T-cell (primary cell): ENCODE data around the gene INPP5E. TPM values are rescaled to one million over a fixed set of nuclear protein-coding genes. Genes with fewer than 3 reads are reported as not detected.
A peak's percentile ranks its signal among the peaks of the same experiment; 100 is the strongest.

Experiments used
- ATAC-seq, 4 experiments: fragments of 200-7000 bp in 3 of 4; fragments of 150-1000 bp in 1 of 4; cut with Tn5 transposase; replicated peaks in 1 of 4; 1 replicate in 3 of 4; 2 replicates in 1 of 4; pipeline ENCODE4 v1.10.0; 2021; ENCODE audit warnings: moderate library complexity in 3 of 4, mild to moderate bottlenecking in 2 of 4, moderate number of reproducible peaks in 1 of 4
- CTCF ChIA-PET, 2 donors: fragments of 300-600 bp; sonication (Branson Sonifier 250); formaldehyde crosslinking; loops; one replicate each; lab custom pipeline; 2022; ENCODE audit warnings: antibody characterized with exemption in 2 of 2; lab: Charles Lee
- POLR2A ChIA-PET, 2 donors: fragments of 300-600 bp; sonication (Branson Sonifier 250); formaldehyde crosslinking; loops; one replicate each; lab custom pipeline; 2022; ENCODE audit warnings: antibody characterized with exemption in 2 of 2; lab: Charles Lee
- DNase-seq, 35 experiments: peaks; one replicate each; pipeline versions ENCODE4 v3.0.0 to v3.0.0-alpha.2; 2013 to 2023
- H3K27ac ChIP-seq: one replicate; pipeline ENCODE4 v1.5.1; 2013; ENCODE audit warnings: low read length
- H3K27me3 ChIP-seq, 2 experiments: replicated peaks in 1 of 2; 1 replicate in 1 of 2; 2 replicates in 1 of 2; pipeline versions ENCODE4 v1.6.1 to v1.7.0; 2013; ENCODE audit warnings: low read length in 1 of 2, mixed read lengths in 1 of 2; ENCODE audit not compliant: control insufficient read depth in 2 of 2, insufficient read depth in 2 of 2; ENCODE audit errors: extremely low read depth in 1 of 2
- H3K36me3 ChIP-seq, 2 donors: 1 replicate in 1 of 2; 2 replicates in 1 of 2; pipeline versions ENCODE4 v1.6.1 to v1.7.0; 2013; ENCODE audit warnings: low read length in 1 of 2; ENCODE audit not compliant: control insufficient read depth in 2 of 2, insufficient read depth in 1 of 2; ENCODE audit errors: extremely low read depth in 1 of 2
- H3K4me1 ChIP-seq, 2 experiments: 1 replicate in 1 of 2; 2 replicates in 1 of 2; pipeline versions ENCODE4 v1.6.1 to v1.7.0; 2013; ENCODE audit warnings: low read length in 2 of 2, mixed read lengths in 1 of 2; ENCODE audit not compliant: insufficient read depth in 2 of 2, control insufficient read depth in 1 of 2; ENCODE audit errors: extremely low read depth in 1 of 2
- H3K4me3 ChIP-seq, 2 donors: 1 replicate in 1 of 2; 2 replicates in 1 of 2; pipeline versions ENCODE4 v1.5.1 to v1.7.0; 2013; ENCODE audit warnings: mild to moderate bottlenecking in 2 of 2, low read length in 1 of 2, moderate library complexity in 1 of 2; ENCODE audit not compliant: control insufficient read depth in 1 of 2; ENCODE audit errors: extremely low read depth in 1 of 2
- H3K9me3 ChIP-seq: 2 replicates; pipeline ENCODE4 v1.7.0; 2013
- H3K27ac Mint-ChIP-seq, 2 donors: one replicate each; pipeline ENCODE4 v1.8.0; 2020 to 2021; ENCODE audit warnings: mild to moderate bottlenecking in 2 of 2, mixed read lengths in 2 of 2
- H3K27me3 Mint-ChIP-seq, 2 donors: one replicate each; pipeline ENCODE4 v1.8.0; 2021 to 2022; ENCODE audit warnings: mixed read lengths in 2 of 2
- H3K36me3 Mint-ChIP-seq: one replicate; pipeline ENCODE4 v1.8.0; 2021; ENCODE audit warnings: mixed read lengths
- H3K4me1 Mint-ChIP-seq, 3 donors: one replicate each; pipeline ENCODE4 v1.8.0; 2020 to 2022; ENCODE audit warnings: mixed read lengths in 3 of 3, mild to moderate bottlenecking in 1 of 3
- H3K4me3 Mint-ChIP-seq, 3 donors: one replicate each; pipeline ENCODE4 v1.8.0; 2020 to 2022; ENCODE audit warnings: mild to moderate bottlenecking in 3 of 3, mixed read lengths in 3 of 3, moderate library complexity in 3 of 3
- H3K9me3 Mint-ChIP-seq, 3 donors: one replicate each; pipeline ENCODE4 v1.8.0; 2020 to 2022; ENCODE audit warnings: mixed read lengths in 3 of 3
- WGBS: methylation state at CpG from one replicate; pipeline ENCODE4 v1.1.5; 2013; ENCODE audit warnings: missing lambda C conversion rate; ENCODE audit not compliant: insufficient coverage; 5-methylcytosine and 5-hydroxymethylcytosine counted together
- total RNA-seq, 35 experiments: library from RNA in 6 of 35; stranded (reverse) in 6 of 35; fragments of 120-200 nt in 1 of 35; gene quantifications; one replicate each; pipeline versions ENCODE4 v1.2.1 to v1.2.4 and lab custom pipeline; 2013 to 2026

INPP5E gene
- total RNA-seq, 5 donors from 2014 or later (not counting 1 experiment from before 2014, with no cell fraction given), result 16.5 to 35.5 (median 31.8) TPM

- no peak overlapping the region for H3K27ac Mint-ChIP-seq
- no peak for DNase-seq
- no peak overlapping the region for H3K4me3 Mint-ChIP-seq
- no peaks in the 10 kb centered on the region for H3K27me3 Mint-ChIP-seq
- WGBS, result 93% methylated on average over 18 of the region's 21 CpGs
- H3K4me1 Mint-ChIP-seq, result peaks cover 0 to 2% (median 2%) of the 10 kb centered on the region in 3 donors
- Histone ChIP-seq H3K27me3 (peaks cover 0 to 4% of the 10 kb centered on the region in 2 experiments), H3K36me3 (peaks cover 4 to 83% of the 10 kb centered on the region in 2 donors), H3K27ac (no peak overlapping the region), H3K4me1 (no peaks in the 10 kb centered on the region), H3K4me3 (no peak overlapping the region), H3K9me3 (no peaks in the 10 kb centered on the region)
- no peak for ATAC-seq
- H3K36me3 Mint-ChIP-seq, result peaks cover 43% of the 10 kb centered on the region
- POLR2A ChIA-PET, result interaction anchor here in 1 of 2 donors (0.5 kb wide), 2 partner anchors 10 to 24 kb away, joined by 3 read pairs; no protein-coding TSS in a partner anchor
- H3K9me3 Mint-ChIP-seq, result no peaks in the 10 kb centered on the region
- CTCF ChIA-PET, result no interaction called here
Measured at GRCh38 chr9:136392538-136393449, 46.9 kb downstream of the INPP5E start.

GRCh38 chr9:136391737-136392537 is 47.7 kb downstream of the INPP5E start:
- Mint-ChIP-seq H3K9me3 (no peaks in the 10 kb centered on the region), H3K36me3 (peaks cover 46% of the 10 kb centered on the region), H3K4me1 (no peaks in the 10 kb centered on the region), H3K4me3 (no peak overlapping the region), H3K27me3 (no peaks in the 10 kb centered on the region), H3K27ac (no peak overlapping the region)
- CTCF ChIA-PET, result no interaction called here
- DNase-seq (no peak), ATAC-seq (no peak)
- Histone ChIP-seq H3K27ac (no peak overlapping the region), H3K4me3 (no peak overlapping the region), H3K36me3 (peaks cover 4 to 85% of the 10 kb centered on the region in 2 donors), H3K4me1 (no peaks in the 10 kb centered on the region), H3K9me3 (no peaks in the 10 kb centered on the region), H3K27me3 (peaks cover 0 to 4% of the 10 kb centered on the region in 2 experiments)
- WGBS, result 97% methylated on average over 26 of the region's 28 CpGs
- POLR2A ChIA-PET, result no interaction called here

- no peaks in the 10 kb centered on the region for H3K9me3 Mint-ChIP-seq
- 44% methylated on average over 6 of the region's 14 CpGs for WGBS
- Histone ChIP-seq H3K9me3 (no peaks in the 10 kb centered on the region), H3K36me3 (peaks cover 4 to 64% of the 10 kb centered on the region in 2 donors), H3K4me3 (no peak overlapping the region), H3K4me1 (peaks cover 5 to 15% of the 10 kb centered on the region in 2 experiments), H3K27me3 (no peaks in the 10 kb centered on the region), H3K27ac (no peak overlapping the region)
- POLR2A ChIA-PET, result no interaction called here
- peaks cover 44% of the 10 kb centered on the region for H3K36me3 Mint-ChIP-seq
- ATAC-seq (no peak), DNase-seq (no peak)
- H3K27me3 Mint-ChIP-seq, result no peaks in the 10 kb centered on the region
- H3K4me1 Mint-ChIP-seq, result peaks cover 8 to 19% (median 18%) of the 10 kb centered on the region in 3 donors
- no peak overlapping the region for H3K4me3 Mint-ChIP-seq
- no peak overlapping the region for H3K27ac Mint-ChIP-seq
- CTCF ChIA-PET, result no interaction called here
Measured at GRCh38 chr9:136389396-136389795, 50.2 kb downstream of the INPP5E start.

- DNase-seq, result no peak
- ChIA-PET POLR2A (no interaction called here), CTCF (no interaction called here)
- Histone ChIP-seq H3K9me3 (no peaks in the 10 kb centered on the region), H3K27me3 (no peaks in the 10 kb centered on the region), H3K4me1 (peaks cover 5 to 20% of the 10 kb centered on the region in 2 experiments), H3K36me3 (peaks cover 8 to 64% of the 10 kb centered on the region in 2 donors), H3K27ac (no peak overlapping the region), H3K4me3 (no peak overlapping the region)
- no peak overlapping the region for H3K4me3 Mint-ChIP-seq
- peaks cover 49% of the 10 kb centered on the region for H3K36me3 Mint-ChIP-seq
- 96% methylated on average over 19 of the region's 19 CpGs for WGBS
- no peak for ATAC-seq
- H3K4me1 Mint-ChIP-seq, result peaks cover 8 to 21% (median 20%) of the 10 kb centered on the region in 3 donors
- H3K9me3 Mint-ChIP-seq, result no peaks in the 10 kb centered on the region
- no peak overlapping the region for H3K27ac Mint-ChIP-seq
- no peaks in the 10 kb centered on the region for H3K27me3 Mint-ChIP-seq
Measured at GRCh38 chr9:136387217-136387616, 52.4 kb downstream of the INPP5E start.

GRCh38 chr9:136386018-136386417 is 53.6 kb downstream of the INPP5E start:
- POLR2A ChIA-PET, result no interaction called here
- no peak overlapping the region for H3K27ac ChIP-seq
- no peak for ATAC-seq
- no peaks in the 10 kb centered on the region for H3K27me3 ChIP-seq
- CTCF ChIA-PET, result interaction anchor here in 1 of 2 donors (0.6 kb wide), 1 partner anchor 1121 kb away, joined by 5 read pairs; no protein-coding TSS in a partner anchor
- H3K4me1 Mint-ChIP-seq, result peaks cover 8 to 21% (median 20%) of the 10 kb centered on the region in 3 donors
- H3K27me3 Mint-ChIP-seq, result no peaks in the 10 kb centered on the region
- peaks cover 42% of the 10 kb centered on the region for H3K36me3 Mint-ChIP-seq
- peaks cover 5 to 20% of the 10 kb centered on the region in 2 experiments for H3K4me1 ChIP-seq
- H3K9me3 ChIP-seq, result no peaks in the 10 kb centered on the region
- H3K9me3 Mint-ChIP-seq, result no peaks in the 10 kb centered on the region
- peaks cover 15 to 64% of the 10 kb centered on the region in 2 donors for H3K36me3 ChIP-seq
- no peak for DNase-seq
- WGBS, result 50% methylated on average over 4 of the region's 13 CpGs
- no peak overlapping the region for H3K4me3 ChIP-seq
- no peak overlapping the region for H3K4me3 Mint-ChIP-seq
- no peak overlapping the region for H3K27ac Mint-ChIP-seq

GRCh38 chr9:136385015-136385414 is 54.6 kb downstream of the INPP5E start:
- Mint-ChIP-seq H3K4me1 (peaks cover 8 to 21% (median 20%) of the 10 kb centered on the region in 3 donors), H3K4me3 (peak overlapping the region in 1 of 3 donors; percentile 35), H3K36me3 (peaks cover 41% of the 10 kb centered on the region), H3K27me3 (no peaks in the 10 kb centered on the region), H3K9me3 (no peaks in the 10 kb centered on the region), H3K27ac (peak overlapping the region in 1 of 2 donors; percentile 3)
- Histone ChIP-seq H3K27me3 (no peaks in the 10 kb centered on the region), H3K9me3 (no peaks in the 10 kb centered on the region), H3K36me3 (peaks cover 15 to 67% of the 10 kb centered on the region in 2 donors), H3K27ac (no peak overlapping the region), H3K4me1 (peaks cover 5 to 20% of the 10 kb centered on the region in 2 experiments), H3K4me3 (no peak overlapping the region)
- WGBS, result 24% methylated on average over 2 of the region's 11 CpGs
- POLR2A ChIA-PET, result interaction anchor here in 1 of 2 donors (0.7 kb wide), 1 partner anchor 13 kb away, joined by 3 read pairs; no protein-coding TSS in a partner anchor
- CTCF ChIA-PET, result no interaction called here
- ATAC-seq, result peak; percentile 66 to 89 (median 75)
- DNase-seq, result peak in 7 of 35 experiments; percentile 24 to 62 (median 36)
